GM21381 (cell line): ENCODE data around the gene BAK1.
"Not testable (repeated sequence)": the region's sequence is repeated elsewhere in the genome, so short reads cannot be mapped to it uniquely, and the experiment has no call there.

Experiments used
- ATAC-seq: cut with Tn5 transposase; IDR thresholded peaks from one replicate; pipeline ENCODE4 v1.9.1; 2021; ENCODE audit warnings: mild to moderate bottlenecking, moderate library complexity; ENCODE audit not compliant: unreplicated experiment

BAK1 gene

DNA sequence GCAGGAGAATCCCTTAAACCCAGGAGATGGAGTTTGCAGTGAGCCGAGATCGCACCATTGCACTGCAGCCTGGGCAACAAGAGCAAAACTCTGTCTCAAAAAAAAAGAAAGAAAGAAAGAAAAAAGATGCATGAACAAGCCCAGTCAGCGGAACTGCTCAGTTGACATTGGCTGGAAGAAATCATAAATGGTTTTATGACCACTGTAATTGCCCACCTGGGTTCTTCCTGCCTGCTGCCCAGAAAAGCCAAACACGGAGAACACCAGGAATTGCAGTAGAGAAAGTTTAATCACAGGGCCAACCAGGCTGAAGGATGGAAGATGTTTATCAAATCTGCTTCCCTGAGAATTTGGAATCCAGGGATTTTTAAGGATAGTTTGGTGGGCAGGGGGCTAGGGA is 22.7 kb downstream of the BAK1 start:
- no peak for ATAC-seq

DNA sequence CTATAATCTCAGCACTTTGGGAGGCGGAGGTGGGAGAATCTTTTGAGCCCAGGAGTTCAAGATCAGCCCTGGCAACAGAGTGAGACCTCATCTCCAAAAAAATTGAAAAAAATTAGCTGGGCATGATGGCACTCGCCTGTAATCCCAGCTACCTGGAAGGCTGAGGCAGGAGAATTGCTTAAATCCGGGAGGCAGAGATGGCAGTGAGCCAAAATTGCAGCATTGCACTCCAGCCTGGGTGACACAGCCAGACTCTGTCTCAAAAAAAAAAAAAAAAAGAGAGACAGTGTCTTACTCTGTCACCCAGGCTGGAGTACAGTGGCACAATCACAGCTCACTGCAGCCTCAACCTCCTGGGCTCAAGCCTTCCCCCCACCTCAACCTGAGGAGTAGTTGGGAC is 27.2 kb downstream of the BAK1 start:
- not testable (repeated sequence) for ATAC-seq

GRCh38 chr6:33552252-33552651 is 27.8 kb downstream of the BAK1 start:
- ATAC-seq: no peak

DNA sequence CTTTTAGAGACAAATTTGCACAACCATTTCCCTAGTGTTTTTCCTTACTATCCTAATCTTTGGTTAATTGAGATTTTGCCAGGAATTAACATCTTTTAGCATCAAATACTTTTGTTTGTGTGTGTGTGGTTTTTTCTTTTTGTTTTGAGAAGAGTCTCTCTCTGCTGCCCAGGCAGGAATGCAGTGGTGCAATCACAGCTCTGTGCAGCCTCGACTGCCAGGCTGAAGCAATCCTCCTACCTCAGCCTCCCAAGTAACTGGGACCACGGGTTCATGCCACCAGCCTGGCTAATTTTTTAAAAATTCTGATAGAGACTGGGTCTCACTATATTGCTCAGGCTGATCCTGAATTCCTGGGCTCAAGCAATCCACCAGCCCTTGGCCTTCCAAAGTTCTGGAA is 28.5 kb downstream of the BAK1 start:
- ATAC-seq: no peak

DNA sequence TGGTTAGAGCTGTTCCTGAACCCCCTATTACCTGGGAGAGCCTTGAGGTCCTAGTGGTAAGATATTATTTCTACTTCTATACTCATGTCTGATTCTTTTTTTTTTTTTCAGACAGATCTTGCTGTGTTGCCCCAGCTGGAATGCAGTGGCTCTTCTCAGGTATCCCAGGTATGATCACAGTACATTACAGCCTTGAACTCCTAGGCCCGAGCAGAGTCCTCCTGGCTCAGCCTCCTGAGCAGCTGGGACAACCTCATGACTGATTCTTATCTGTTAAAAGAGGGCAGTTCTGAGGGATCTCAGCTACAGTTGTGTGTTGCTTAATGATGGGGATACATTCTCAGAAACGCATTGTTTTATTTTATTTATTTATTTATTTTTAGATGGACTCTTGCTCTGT is 30.2 kb downstream of the BAK1 start:
- ATAC-seq: no peak

DNA sequence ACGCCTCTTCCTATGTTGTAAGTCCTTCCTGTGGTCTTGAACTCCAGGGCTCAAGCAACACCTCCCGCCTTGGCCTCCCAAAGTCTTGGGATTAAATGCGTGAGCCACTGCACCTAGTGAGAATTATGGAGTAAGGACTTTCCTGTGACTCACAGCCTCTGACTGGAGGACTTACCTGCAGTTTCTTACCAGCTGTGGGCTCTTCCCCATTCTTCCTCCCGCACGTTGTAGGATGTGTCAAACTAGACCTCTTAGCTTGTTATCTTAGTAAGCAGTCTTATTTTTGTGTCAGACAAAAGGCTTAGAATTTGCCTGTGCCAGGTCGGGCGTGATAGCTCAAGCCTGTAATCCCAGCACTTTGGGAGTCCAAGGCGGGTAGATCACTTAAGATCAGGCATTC is 30.9 kb downstream of the BAK1 start:
- no peak for ATAC-seq

DNA sequence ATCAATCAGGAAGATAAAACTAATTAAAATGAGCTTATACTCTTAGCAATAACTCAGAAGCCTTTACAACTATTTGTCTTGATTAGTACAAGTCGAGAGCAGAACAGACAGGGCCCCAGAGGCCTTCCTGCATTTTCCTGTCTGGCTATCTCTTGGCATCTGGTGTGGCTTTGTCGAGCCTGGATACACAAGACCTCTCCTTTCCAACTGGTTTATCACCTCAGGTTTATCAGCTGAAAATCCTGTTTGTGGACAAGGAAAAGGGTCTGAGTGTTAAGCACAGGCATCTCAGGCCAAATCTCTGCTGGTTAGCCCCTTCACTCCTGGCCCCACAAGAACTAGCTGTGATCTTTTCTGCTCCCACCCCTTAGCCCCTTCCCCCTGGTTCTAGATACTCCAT is 32.6 kb downstream of the BAK1 start:
- ATAC-seq: no peak

DNA sequence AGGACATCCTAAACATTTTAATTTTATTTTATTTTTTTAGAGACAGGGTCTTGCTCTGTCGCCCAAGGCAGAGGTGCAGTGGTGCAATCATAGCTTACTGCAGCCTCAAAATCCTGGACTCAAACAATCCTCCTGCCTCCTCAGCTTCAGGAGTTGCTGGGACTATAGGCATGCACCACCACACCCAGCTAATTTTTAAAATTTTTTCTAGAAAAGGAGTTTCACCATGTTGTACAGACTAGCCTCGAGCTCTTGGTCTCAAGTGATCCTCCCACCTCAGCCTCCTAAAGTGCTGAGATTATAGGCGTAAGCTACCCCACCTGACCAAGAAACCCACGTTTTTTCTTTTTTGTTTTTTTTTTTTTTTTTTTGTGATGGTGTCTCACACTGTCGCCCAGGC is 33.3 kb downstream of the BAK1 start:
- no peak for ATAC-seq

DNA sequence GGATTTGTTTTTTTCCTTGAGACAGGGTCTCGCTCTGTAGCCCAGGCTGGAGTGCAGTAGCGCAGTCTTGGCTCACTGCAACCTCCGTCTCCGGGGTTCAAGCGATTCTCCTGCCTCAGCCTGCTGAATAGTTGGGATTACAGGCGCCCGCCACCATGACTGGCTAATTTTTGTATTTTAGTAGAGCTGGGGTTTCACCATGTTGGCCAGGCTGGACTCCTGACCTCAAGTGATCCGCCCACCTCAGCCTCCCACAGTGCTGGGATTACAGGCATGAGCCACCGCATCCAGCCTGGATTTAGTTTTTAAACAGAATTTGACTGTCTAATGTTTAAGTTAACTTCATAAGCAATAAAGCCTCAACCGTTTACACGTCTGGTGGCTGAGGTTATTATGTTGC is 34.8 kb downstream of the BAK1 start:
- ATAC-seq: not testable (repeated sequence)

GRCh38 chr6:33543116-33543515 is 37.0 kb downstream of the BAK1 start:
- ATAC-seq: no peak

DNA sequence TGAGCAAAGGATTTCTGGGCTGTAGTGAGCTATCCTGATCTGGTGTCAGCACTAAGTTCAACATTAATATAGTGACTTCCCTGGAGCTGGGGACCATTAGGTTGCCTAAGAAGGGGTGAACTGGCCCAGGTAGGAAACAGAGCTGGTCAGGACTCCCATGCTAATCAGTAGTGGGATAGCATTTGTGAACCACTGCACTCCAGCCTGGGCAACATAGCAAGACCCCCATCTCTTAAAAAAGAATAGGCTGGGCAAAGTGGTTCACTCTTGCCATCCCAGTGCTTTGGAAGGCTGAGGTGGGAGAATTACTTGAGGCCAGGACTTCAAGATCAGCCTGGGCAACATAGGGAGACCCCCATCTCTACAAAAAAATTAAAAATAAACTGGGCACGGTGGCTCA is 39.3 kb downstream of the BAK1 start:
- ATAC-seq: no peak

- no peak for ATAC-seq
These were observed 45.4 kb downstream of the BAK1 start for GRCh38 chr6:33534702-33535101.

- not testable (repeated sequence) for ATAC-seq
These were observed 46.8 kb downstream of the BAK1 start for GRCh38 chr6:33533163-33533869.

GRCh38 chr6:33532431-33532830 is 47.6 kb downstream of the BAK1 start:
- not testable (repeated sequence) for ATAC-seq

DNA sequence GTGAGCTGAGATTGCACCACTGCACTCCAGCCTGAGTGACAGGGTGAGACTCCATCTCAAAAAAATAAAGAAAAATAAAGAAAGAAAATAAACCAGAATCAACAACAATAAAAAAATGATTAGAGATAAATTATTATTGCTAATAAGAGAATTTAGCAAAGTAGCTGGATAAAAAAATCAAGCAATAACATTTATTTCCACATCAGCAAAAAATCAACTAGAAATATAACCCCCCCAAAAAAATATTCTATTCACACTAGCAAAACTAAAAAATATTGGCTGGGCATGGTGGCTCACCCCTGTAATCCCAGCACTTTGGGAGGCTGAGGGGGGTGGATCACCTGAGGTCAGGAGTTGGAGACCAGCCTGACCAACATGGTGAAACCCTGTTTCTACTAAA is 49.5 kb downstream of the BAK1 start:
- not testable (repeated sequence) for ATAC-seq
